GM12878 (cell line): Measurements from ENCODE around the gene DSE. TPM values are rescaled to one million over a fixed set of nuclear protein-coding genes. Genes with fewer than 3 reads are reported as not detected.

Source experiments
- ATAC-seq: fragments of 200-7000 bp; cut with Tn5 transposase; 3 replicates; pipeline ENCODE4 v1.9.1; 2020; ENCODE audit warnings: mild to moderate bottlenecking, moderate library complexity
- BruUV-seq: library from RNA; stranded (reverse); fragments of 400-500 nt; replicated peaks from 2 replicates; lab custom pipeline; 2021; lab: Mats Ljungman, UMichigan
- CTCF ChIA-PET: fragments of 300-600 bp; sonication (Branson Sonifier 250); formaldehyde crosslinking; extraction: SDS; loops from one replicate; lab custom pipeline; 2021; ENCODE audit warnings: inconsistent platforms; lab: Yijun Ruan, JAX
- POLR2A ChIA-PET: fragments of 350-600 bp; formaldehyde crosslinking; extraction: SDS; loops from one replicate; lab custom pipeline; 2021; ENCODE audit warnings: inconsistent platforms; lab: Charles Lee
- RAD21 ChIA-PET: fragments of 300-600 bp; sonication (Branson Sonifier 250); formaldehyde crosslinking; loops from one replicate; lab custom pipeline; 2023; ENCODE audit warnings: antibody characterized with exemption; ENCODE audit not compliant: unreplicated experiment; lab: Charles Lee
- SMC1A ChIA-PET: fragments of 300-600 bp; sonication (Branson Sonifier 250); formaldehyde crosslinking; loops from one replicate; lab custom pipeline; 2023; ENCODE audit not compliant: unreplicated experiment, uncharacterized antibody; lab: Charles Lee
- DNase-seq: peaks from one replicate; pipeline ENCODE4 v3.0.0-alpha.2; 2011; ENCODE audit warnings: low read depth, low spot score
- FAIRE-seq: peaks from 3 replicates; lab custom pipeline; 2011; peaks lifted over from hg19 to GRCh38; lab: Jason Lieb, UNC
- H2AFZ ChIP-seq: 2 replicates; pipeline ENCODE4 v1.6.0; 2011; ENCODE audit warnings: low read depth, low read length, control low read depth; ENCODE audit not compliant: control insufficient read depth
- H3K27ac ChIP-seq: 2 replicates; pipeline ENCODE4 v1.5.1; 2011; ENCODE audit warnings: control low read depth; ENCODE audit not compliant: control insufficient read depth, insufficient read depth
- H3K27me3 ChIP-seq, 2 experiments: replicated peaks in 1 of 2; 2 replicates each; pipeline versions ENCODE4 v1.6.0 to v1.6.1; 2011; ENCODE audit warnings: low read length in 1 of 2; ENCODE audit not compliant: control insufficient read depth in 2 of 2, insufficient read depth in 2 of 2
- H3K36me3 ChIP-seq, 2 experiments: 2 replicates each; pipeline ENCODE4 v1.5.1; 2011; ENCODE audit warnings: low read length in 1 of 2; ENCODE audit not compliant: control insufficient read depth in 2 of 2, insufficient read depth in 2 of 2
- H3K4me1 ChIP-seq: 2 replicates; pipeline ENCODE4 v1.6.1; 2011; ENCODE audit warnings: mild to moderate bottlenecking, low read length, moderate library complexity, mixed read lengths; ENCODE audit not compliant: control insufficient read depth, insufficient read depth
- H3K4me2 ChIP-seq: 2 replicates; pipeline ENCODE4 v1.6.0; 2011; ENCODE audit warnings: control low read depth; ENCODE audit not compliant: control insufficient read depth, insufficient read depth
- H3K4me3 ChIP-seq: fragments of 200-600 bp; sonication (generic); 2 replicates; pipeline ENCODE4 v1.5.1; 2016
- H3K79me2 ChIP-seq: 2 replicates; pipeline ENCODE4 v1.6.0; 2011; ENCODE audit warnings: low read length; ENCODE audit not compliant: control insufficient read depth, insufficient read depth
- H3K9ac ChIP-seq: 2 replicates; pipeline ENCODE4 v1.8.0; 2011; ENCODE audit warnings: low read length, control low read depth, mixed read lengths; ENCODE audit not compliant: control insufficient read depth, insufficient read depth
- H3K9me3 ChIP-seq: replicated peaks from 3 replicates; pipeline ENCODE4 v1.5.1; 2011; ENCODE audit warnings: mild to moderate bottlenecking, low read length; ENCODE audit not compliant: control insufficient read depth, insufficient read depth
- H4K20me1 ChIP-seq: 2 replicates; pipeline ENCODE4 v1.6.0; 2011; ENCODE audit not compliant: control insufficient read depth, insufficient read depth
- CTCF ChIP-seq, 3 experiments: IDR thresholded peaks in 2 of 3; conservative IDR thresholded peaks in 1 of 3; 2 replicates each; pipeline ENCODE4 v1.5.1; 2011; ENCODE audit warnings: low read depth in 3 of 3, low read length in 3 of 3, mild to moderate bottlenecking in 3 of 3, control low read depth in 2 of 3, moderate library complexity in 2 of 3, inconsistent platforms in 1 of 3, mixed read lengths in 1 of 3; ENCODE audit not compliant: control insufficient read depth in 2 of 3, insufficient read depth in 1 of 3; ENCODE audit errors: extremely low read depth in 1 of 3
- CUX1 ChIP-seq: IDR thresholded peaks from 2 replicates; pipeline ENCODE4 v1.6.1; 2012; ENCODE audit warnings: improper control_type of control experiment, low read depth, low read length; ENCODE audit not compliant: insufficient replicate concordance
- EP300 ChIP-seq, 2 experiments: fragments of 150-350 bp in 1 of 2; IDR thresholded peaks; 2 replicates each; pipeline ENCODE4 v1.6.1; 2011 to 2012; ENCODE audit warnings: low read depth in 2 of 2, low read length in 2 of 2, borderline replicate concordance in 1 of 2, improper control_type of control experiment in 1 of 2, inconsistent platforms in 1 of 2; ENCODE audit not compliant: control insufficient read depth in 1 of 2
- FOXM1 ChIP-seq: IDR thresholded peaks from 2 replicates; pipeline ENCODE4 v1.6.1; 2012; ENCODE audit warnings: low read depth, mild to moderate bottlenecking, inconsistent platforms, low read length, moderate library complexity
- HDAC2 ChIP-seq: fragments of 200-600 bp; sonication (generic); IDR thresholded peaks from 2 replicates; pipeline ENCODE4 v1.6.1; 2017
- KAT2A ChIP-seq: conservative IDR thresholded peaks from 2 replicates; pipeline ENCODE4 v1.6.1; 2011; ENCODE audit warnings: low read depth, low read length; ENCODE audit not compliant: control insufficient read depth
- MAX ChIP-seq: IDR thresholded peaks from 2 replicates; pipeline ENCODE4 v1.6.1; 2012; ENCODE audit warnings: low read depth, low read length, improper control_type of control experiment
- MLLT1 ChIP-seq: fragments of 450-650 bp; IDR thresholded peaks from 2 replicates; pipeline ENCODE4 v1.6.1; 2016; ENCODE audit warnings: mild to moderate bottlenecking
- SPI1 ChIP-seq: IDR thresholded peaks from 2 replicates; pipeline ENCODE4 v1.6.1; 2011; ENCODE audit warnings: low read depth, mild to moderate bottlenecking, low read length, moderate library complexity, borderline replicate concordance; ENCODE audit not compliant: insufficient read depth
- SRF ChIP-seq, 2 experiments: IDR thresholded peaks; 2 replicates each; pipeline ENCODE4 v1.6.1; 2011; ENCODE audit warnings: low read depth in 2 of 2, low read length in 2 of 2, mild to moderate bottlenecking in 1 of 2, moderate library complexity in 1 of 2
- SUPT20H ChIP-seq: IDR thresholded peaks from 2 replicates; pipeline ENCODE4 v1.6.1; 2011; ENCODE audit warnings: low read depth, mild to moderate bottlenecking, low read length, moderate library complexity, borderline replicate concordance; ENCODE audit not compliant: control insufficient read depth
- SUZ12 ChIP-seq: fragments of 200-600 bp; sonication (generic); IDR thresholded peaks from one replicate; pipeline ENCODE4 v1.6.1; 2018; ENCODE audit warnings: antibody characterized with exemption, mild to moderate bottlenecking; ENCODE audit not compliant: unreplicated experiment
- TBL1XR1 ChIP-seq: IDR thresholded peaks from 2 replicates; pipeline ENCODE4 v1.6.1; 2012; ENCODE audit warnings: low read depth, low read length, improper control_type of control experiment
- ZNF24 ChIP-seq: fragments of 450-650 bp; IDR thresholded peaks from 2 replicates; pipeline ENCODE4 v1.6.1; 2017; ENCODE audit warnings: antibody characterized with exemption, mild to moderate bottlenecking
- ZNF274 ChIP-seq: IDR thresholded peaks from one replicate; pipeline ENCODE4 v1.8.0; 2011; ENCODE audit not compliant: insufficient read length, insufficient read depth
- WGBS: methylation state at CpG from one replicate; pipeline ENCODE4 v1.1.6; 2016; ENCODE audit warnings: low lambda C conversion rate; ENCODE audit not compliant: insufficient replicate concordance, insufficient coverage; ENCODE audit errors: missing lambda C conversion rate; 5-methylcytosine and 5-hydroxymethylcytosine counted together
- in situ Hi-C: fragments of 300-500 bp; cut with MboI; formaldehyde crosslinking; loops from 9 replicates; pipeline ENCODE4 v1.14.3; 2018; ENCODE audit warnings: mixed read lengths
- intact Hi-C: fragments of 100-400 bp; cut with micrococcal nuclease; formaldehyde crosslinking; loops from one replicate; pipeline ENCODE4 v1.14.2; 2022; ENCODE audit not compliant: unreplicated experiment
- polyA plus RNA-seq, 11 experiments: library from polyadenylated mRNA; depleted of rRNA in 4 of 11; unstranded in 6 of 11; stranded (reverse) in 5 of 11; fragments of >200 nt; fragmentation: Nextera tagmentation in 4 of 11; fragmentation: Illumina TruSeq in 1 of 11; extraction: Ambion mirVana in 4 of 11; extraction: Trizol in 1 of 11; gene quantifications; 1 replicate in 1 of 11; 2 replicates in 10 of 11; pipeline versions ENCODE4 v1.2.1 to v1.2.3, GENCODE V29; 2011 to 2016; ENCODE audit warnings: inconsistent platforms in 2 of 11, missing spikeins in 2 of 11, low read depth in 1 of 11
- total RNA-seq, 4 experiments: library from RNA; depleted of rRNA in 3 of 4; stranded (reverse); fragments of >200 nt in 3 of 4; fragmentation: Illumina TruSeq in 1 of 4; extraction: Trizol in 1 of 4; gene quantifications; 2 replicates each; pipeline versions ENCODE4 v1.2.1 to v1.2.3, GENCODE V29; 2013 to 2021

The DSE gene
- total and polyA plus RNA-seq, 10 of the 15 experiments (the other 5 are each of a cell fraction or from before 2014, with no cell fraction given) = 12.6 to 76.4 (median 43.0) TPM

GRCh38 chr6:116482780-116483179, 112.0 kb downstream of the DSE start:
- intact Hi-C loops = no loop called here
- no peaks in the 10 kb centered on the region for H3K36me3 ChIP-seq
- ATAC-seq = no peak
- no peak overlapping the region for H3K9ac ChIP-seq
- no peaks in the 10 kb centered on the region for H4K20me1 ChIP-seq
- ChIA-PET CTCF (no interaction called here), POLR2A (no interaction called here), RAD21 (no interaction called here), SMC1A (no interaction called here)
- no peaks in the 10 kb centered on the region for H3K79me2 ChIP-seq
- in situ Hi-C loops = no loop called here
- H3K27ac ChIP-seq = no peak overlapping the region
- no TSS peak for BruUV-seq
- H3K27me3 ChIP-seq = peaks cover 0 to 1% of the 10 kb centered on the region in 2 experiments; a peak in 2 of 4 replicates
- H3K4me2 ChIP-seq = no peak overlapping the region
- H2AFZ ChIP-seq = no peak overlapping the region
- TF ChIP-seq CUX1 (no peak), SPI1 (no peak), FOXM1 (no peak), ZNF24 (no peak), MAX (no peak), SUPT20H (no peak), HDAC2 (no peak), SUZ12 (no peak), ZNF274 (no peak), CTCF (IDR thresholded peaks at IDR 0.05 in 2 of 3, conservative IDR thresholded peaks at IDR 0.05 in 1 of 3; ENCODE audit: control insufficient read depth in 2 of 3, extremely low read depth in 1 of 3, insufficient read depth in 1 of 3, low read depth in 3 of 3, low read length in 3 of 3) (no peak), EP300 (IDR thresholded peaks at IDR 0.05; ENCODE audit: borderline replicate concordance in 1 of 2, control insufficient read depth in 1 of 2, low read depth in 2 of 2, low read length in 2 of 2) (no peak), TBL1XR1 (no peak), KAT2A (no peak), MLLT1 (no peak), SRF (IDR thresholded peaks at IDR 0.05; ENCODE audit: low read depth in 2 of 2, low read length in 2 of 2) (no peak)
- no peak for DNase-seq
- 13% methylated on average over 1 of the region's 1 CpG for WGBS
- H3K9me3 ChIP-seq = no peaks in the 10 kb centered on the region
- H3K4me1 ChIP-seq = no peaks in the 10 kb centered on the region
- no peak overlapping the region for H3K4me3 ChIP-seq
- no peak for FAIRE-seq
